Left lung (tissue), 14 donors: Measurements from ENCODE around the gene TRIM49D1. TPM values are rescaled to one million over a fixed set of nuclear protein-coding genes. Genes with fewer than 3 reads are reported as not detected.
"Not testable (repeated sequence)": the region's sequence is repeated elsewhere in the genome, so short reads cannot be mapped to it uniquely, and the experiment has no call there.

Source experiments
- ATAC-seq: fragments of 200-7000 bp; cut with Tn5 transposase; one replicate; pipeline ENCODE4 v1.9.1; 2020; ENCODE audit warnings: moderate library complexity
- DNase-seq, 4 donors: peaks; one replicate each; pipeline ENCODE4 v3.0.0-alpha.2; 2013 to 2020
- H3K27ac ChIP-seq, 2 donors: fragments of 200-600 bp; sonication (generic) in 1 of 2; one replicate each; pipeline versions ENCODE4 v1.5.0 to v1.8.0; 2020 to 2021
- H3K27me3 ChIP-seq, 2 donors: fragments of 200-600 bp; sonication (generic) in 1 of 2; one replicate each; pipeline versions ENCODE4 v1.5.0 to v1.8.0; 2020 to 2021
- H3K36me3 ChIP-seq, 2 donors: fragments of 200-600 bp; sonication (generic) in 1 of 2; one replicate each; pipeline versions ENCODE4 v1.5.0 to v1.8.0; 2020 to 2021
- H3K4me1 ChIP-seq, 2 donors: fragments of 200-600 bp; one replicate each; pipeline ENCODE4 v1.8.0; 2021
- H3K4me3 ChIP-seq, 2 donors: fragments of 200-600 bp; sonication (generic) in 1 of 2; one replicate each; pipeline versions ENCODE4 v1.5.0 to v1.8.0; 2020 to 2021; ENCODE audit warnings: mild to moderate bottlenecking in 1 of 2
- H3K9me3 ChIP-seq, 2 donors: fragments of 200-600 bp; sonication (generic) in 1 of 2; one replicate each; pipeline versions ENCODE4 v1.5.0 to v1.8.0; 2020 to 2021
- CTCF ChIP-seq, 2 donors: fragments of 200-600 bp; sonication (generic) in 1 of 2; IDR thresholded peaks; one replicate each; pipeline versions ENCODE4 v1.5.0 to v1.8.0; 2021; ENCODE audit warnings: antibody characterized with exemption in 2 of 2
- intact Hi-C, 2 donors: fragments of 100-400 bp; cut with DNase I; formaldehyde crosslinking; loops; one replicate each; pipeline versions ENCODE4 v1.11.2 to v1.14.2; 2022
- long read RNA-seq, 12 donors: library from polyadenylated mRNA in 2 of 12; unstranded in 2 of 12; transcript quantifications; one replicate each; pipeline ENCODE4 v2.0.0 and lab custom pipeline, GENCODE V29; 2019 to 2026
- polyA plus RNA-seq, 6 donors: library from polyadenylated mRNA; unstranded; fragments of 120-200 nt; gene quantifications; one replicate each; pipeline ENCODE4 v1.2.1, GENCODE V29; 2013; ENCODE audit not compliant: insufficient read length in 6 of 6
- total RNA-seq, 2 donors: library from RNA; stranded (reverse); fragmentation: NEBNext Ultra II Directional; extraction: Animal tissue kit (Norgen Biotek cat#: 25700); gene quantifications; one replicate each; pipeline ENCODE4 v1.2.1, GENCODE V29; 2021
- donor health status: DM: no; HTN: yes; CAD: no.
- donor health status: DM: no; HTN: no; CAD: no.

Gene TRIM49D1
- total RNA-seq (not detected), polyA plus RNA-seq (not detected)
- long read RNA-seq, donor 1, result 0 reads
- long read RNA-seq, donor 2, result 0 reads
- long read RNA-seq, donor 3, result 0 reads
- long read RNA-seq, donor 4, result 0 reads
- long read RNA-seq, donor 5, result 0 reads
- long read RNA-seq, donor 6, result 0 reads
- long read RNA-seq, donor 7, result 0 reads
- long read RNA-seq, donor 8, result 0 reads
- long read RNA-seq, donor 9, result 0 reads
- long read RNA-seq, donor 10, result 0 reads
- long read RNA-seq, donor 11, result 0 reads
- long read RNA-seq, donor 12, result 0 reads

- ATAC-seq, result no peak
- no peak within 1 kb of the TSS for H3K4me3 ChIP-seq
- no peak for TF ChIP-seq CTCF (IDR thresholded peaks at IDR 0.05)
These were observed at the start of gene TRIM49D1 for GRCh38 chr11:89922195-89922660. TSS of gene TRIM49D1 (minus strand) at chr11:89922245. CDS start at chr11:89917710, 4,535 bp downstream.

GRCh38 chr11:89965737-89966136 lies 43.7 kb upstream of the TRIM49D1 start, which contains the start of gene TRIM64:
TSS of gene TRIM64 (plus strand) at chr11:89966037. CDS start at chr11:89968504, 2,467 bp downstream.
- ATAC-seq, H3K4me1 ChIP-seq, H3K36me3 ChIP-seq, H3K27me3 ChIP-seq, DNase-seq, H3K9me3 ChIP-seq, H3K4me3 ChIP-seq, H3K27ac ChIP-seq, intact Hi-C loops: not testable (repeated sequence)

More at GRCh38 chr11:89922195-89922660, at the start of gene TRIM49D1:
- Histone ChIP-seq H3K4me1 (no peaks in the 10 kb centered on the region), H3K27ac (no peak within 1 kb of the TSS), H3K9me3 (no peaks in the 10 kb centered on the region), H3K36me3 (no peaks in the 10 kb centered on the region), H3K27me3 (no peaks in the 10 kb centered on the region)
- DNase-seq, result no peak
- intact Hi-C loops, result no loop called here

GRCh38 chr11:89960833-89961232 lies 38.8 kb upstream of the TRIM49D1 start:
- ATAC-seq, H3K27me3 ChIP-seq, H3K9me3 ChIP-seq, H3K36me3 ChIP-seq, H3K27ac ChIP-seq, H3K4me3 ChIP-seq, H3K4me1 ChIP-seq, intact Hi-C loops: not testable (repeated sequence)
- DNase-seq, result peak in 1 of 4 donors; percentile 1

- H3K27ac ChIP-seq, H3K27me3 ChIP-seq, H3K4me3 ChIP-seq, H3K4me1 ChIP-seq, ATAC-seq, H3K9me3 ChIP-seq, intact Hi-C loops, H3K36me3 ChIP-seq, DNase-seq: not testable (repeated sequence)
These were observed 1.7 kb upstream of the TRIM49D1 start, which contains the start of gene TRIM49D2 for GRCh38 chr11:89923764-89924163. TSS of gene TRIM49D2 (plus strand) at chr11:89924064. CDS start at chr11:89926762, 2,698 bp downstream.

- intact Hi-C loops, H3K4me1 ChIP-seq, H3K27me3 ChIP-seq, H3K36me3 ChIP-seq, H3K9me3 ChIP-seq, H3K27ac ChIP-seq, H3K4me3 ChIP-seq, ATAC-seq: not testable (repeated sequence)
- peak in 1 of 4 donors; percentile 43 for DNase-seq
These were observed 21.2 kb downstream of the TRIM49D1 start for GRCh38 chr11:89900809-89901208.

GRCh38 chr11:89893245-89893644 lies 28.8 kb downstream of the TRIM49D1 start:
- H3K36me3 ChIP-seq, ATAC-seq, H3K9me3 ChIP-seq, H3K4me1 ChIP-seq, DNase-seq, H3K27me3 ChIP-seq, H3K4me3 ChIP-seq, H3K27ac ChIP-seq, intact Hi-C loops: not testable (repeated sequence)

- H3K4me3 ChIP-seq, intact Hi-C loops, H3K4me1 ChIP-seq, ATAC-seq, H3K9me3 ChIP-seq, H3K27ac ChIP-seq, H3K36me3 ChIP-seq, H3K27me3 ChIP-seq: not testable (repeated sequence)
- peak in 1 of 4 donors; percentile 22 for DNase-seq
These were observed 44.5 kb downstream of the TRIM49D1 start for GRCh38 chr11:89877511-89877910.

- DNase-seq, H3K27me3 ChIP-seq, intact Hi-C loops, H3K4me3 ChIP-seq, H3K4me1 ChIP-seq, H3K36me3 ChIP-seq, ATAC-seq, H3K27ac ChIP-seq, H3K9me3 ChIP-seq: not testable (repeated sequence)
These were observed 49.5 kb downstream of the TRIM49D1 start for GRCh38 chr11:89872588-89872987.

GRCh38 chr11:89865223-89865622 lies 56.8 kb downstream of the TRIM49D1 start:
- H3K4me3 ChIP-seq, H3K27ac ChIP-seq, H3K4me1 ChIP-seq, H3K36me3 ChIP-seq, intact Hi-C loops, ATAC-seq, H3K9me3 ChIP-seq: not testable (repeated sequence)
- peaks cover 0 to 18% of the 10 kb centered on the region in 2 donors for H3K27me3 ChIP-seq
- peak in 1 of 4 donors; percentile 52 for DNase-seq

GRCh38 chr11:89863906-89864704 lies 57.9 kb downstream of the TRIM49D1 start:
- H3K4me3 ChIP-seq, result peak overlapping the region in 1 of 2 donors; percentile 16
- H3K4me1 ChIP-seq, H3K27ac ChIP-seq, ATAC-seq, H3K36me3 ChIP-seq, H3K9me3 ChIP-seq, intact Hi-C loops: not testable (repeated sequence)
- DNase-seq, result peak in 3 of 4 donors; percentile 0 to 80 (median 0)
- H3K27me3 ChIP-seq, result peaks cover 0 to 18% of the 10 kb centered on the region in 2 donors
